HFF-Myc (cell line): ENCODE measurements around the gene SERINC5.

Source experiments
- DNase-seq: peaks from one replicate; pipeline ENCODE4 v3.0.0-alpha.2; 2011; ENCODE audit warnings: low read depth; ENCODE audit errors: extremely low read depth
- H3K4me3 ChIP-seq: replicated peaks from 2 replicates; pipeline ENCODE4 v1.5.1; 2011; ENCODE audit warnings: low read depth, mild to moderate bottlenecking, control low read depth, low read length
- TF ChIP-seq, protein P1 (sequence below): IDR thresholded peaks from 2 replicates; pipeline ENCODE4 v1.5.1; 2012; ENCODE audit warnings: mild to moderate bottlenecking, low read depth, low read length, control low read depth; ENCODE audit errors: missing control alignments

Gene SERINC5

DNA sequence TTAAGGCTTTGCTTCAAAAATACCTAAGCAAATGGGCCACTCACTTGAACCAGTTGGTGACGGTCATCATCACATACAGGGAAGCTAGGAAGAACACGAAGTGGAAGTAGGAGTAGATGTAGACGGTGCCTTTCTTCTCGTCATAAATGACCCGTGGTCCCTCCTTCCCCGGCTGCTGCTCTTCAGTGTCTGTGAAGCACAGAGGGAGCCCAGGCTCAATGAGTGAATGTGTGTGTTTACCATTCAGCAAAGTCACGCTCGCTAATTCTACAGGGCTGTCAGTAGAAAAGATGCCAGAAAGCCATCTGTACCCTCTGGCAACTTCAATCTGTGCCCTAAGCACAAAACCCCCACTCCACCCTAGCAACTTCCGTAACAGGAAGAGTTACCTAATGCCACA is 109.8 kb downstream of the SERINC5 start:
- TF ChIP-seq, protein P1, sequence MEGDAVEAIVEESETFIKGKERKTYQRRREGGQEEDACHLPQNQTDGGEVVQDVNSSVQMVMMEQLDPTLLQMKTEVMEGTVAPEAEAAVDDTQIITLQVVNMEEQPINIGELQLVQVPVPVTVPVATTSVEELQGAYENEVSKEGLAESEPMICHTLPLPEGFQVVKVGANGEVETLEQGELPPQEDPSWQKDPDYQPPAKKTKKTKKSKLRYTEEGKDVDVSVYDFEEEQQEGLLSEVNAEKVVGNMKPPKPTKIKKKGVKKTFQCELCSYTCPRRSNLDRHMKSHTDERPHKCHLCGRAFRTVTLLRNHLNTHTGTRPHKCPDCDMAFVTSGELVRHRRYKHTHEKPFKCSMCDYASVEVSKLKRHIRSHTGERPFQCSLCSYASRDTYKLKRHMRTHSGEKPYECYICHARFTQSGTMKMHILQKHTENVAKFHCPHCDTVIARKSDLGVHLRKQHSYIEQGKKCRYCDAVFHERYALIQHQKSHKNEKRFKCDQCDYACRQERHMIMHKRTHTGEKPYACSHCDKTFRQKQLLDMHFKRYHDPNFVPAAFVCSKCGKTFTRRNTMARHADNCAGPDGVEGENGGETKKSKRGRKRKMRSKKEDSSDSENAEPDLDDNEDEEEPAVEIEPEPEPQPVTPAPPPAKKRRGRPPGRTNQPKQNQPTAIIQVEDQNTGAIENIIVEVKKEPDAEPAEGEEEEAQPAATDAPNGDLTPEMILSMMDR = no peak
- no peak for DNase-seq
- H3K4me3 ChIP-seq = no peak overlapping the region

DNA sequence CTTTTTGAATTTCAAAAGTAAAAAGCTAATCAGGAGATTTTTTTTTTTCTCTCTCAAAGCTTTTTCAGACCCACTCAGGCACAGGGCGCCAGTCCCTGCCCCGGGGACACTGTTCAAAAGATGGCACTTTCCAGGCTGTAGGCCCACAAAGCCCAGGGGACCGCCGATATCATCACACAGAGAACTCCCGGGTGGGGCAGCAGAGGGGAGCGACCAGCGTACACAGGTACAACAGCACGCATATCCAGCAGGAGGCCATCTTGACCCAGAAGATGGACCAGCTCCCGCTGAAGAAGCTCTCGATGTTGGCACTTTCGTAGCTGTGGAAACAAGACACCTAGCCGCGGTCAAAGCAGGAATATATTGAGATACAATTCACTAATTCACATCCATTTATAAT is 112.4 kb downstream of the SERINC5 start:
- DNase-seq = no peak
- H3K4me3 ChIP-seq = no peak overlapping the region
- TF ChIP-seq, protein P1 = no peak

DNA sequence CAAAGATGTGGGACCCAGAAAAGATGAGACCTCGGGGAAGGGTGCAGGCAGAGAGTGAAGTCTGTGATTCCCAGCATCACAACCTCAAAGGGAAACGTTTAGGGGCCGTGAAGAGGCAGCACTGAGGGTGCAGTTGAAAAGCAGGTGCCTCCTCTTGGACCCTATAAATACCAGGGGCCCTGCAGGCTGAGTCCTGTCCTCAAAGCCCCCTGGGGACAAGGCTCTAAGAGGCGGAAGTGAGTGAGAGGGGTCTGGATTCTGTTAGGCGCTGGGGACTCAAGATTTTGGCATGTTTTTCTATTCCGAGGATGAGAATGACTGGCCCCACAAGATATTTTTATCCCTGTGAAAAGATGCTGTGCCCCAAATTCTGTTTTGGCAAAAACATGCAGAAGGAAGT is 112.9 kb downstream of the SERINC5 start:
- H3K4me3 ChIP-seq = no peak overlapping the region
- DNase-seq = no peak
- TF ChIP-seq, protein P1 = no peak

DNA sequence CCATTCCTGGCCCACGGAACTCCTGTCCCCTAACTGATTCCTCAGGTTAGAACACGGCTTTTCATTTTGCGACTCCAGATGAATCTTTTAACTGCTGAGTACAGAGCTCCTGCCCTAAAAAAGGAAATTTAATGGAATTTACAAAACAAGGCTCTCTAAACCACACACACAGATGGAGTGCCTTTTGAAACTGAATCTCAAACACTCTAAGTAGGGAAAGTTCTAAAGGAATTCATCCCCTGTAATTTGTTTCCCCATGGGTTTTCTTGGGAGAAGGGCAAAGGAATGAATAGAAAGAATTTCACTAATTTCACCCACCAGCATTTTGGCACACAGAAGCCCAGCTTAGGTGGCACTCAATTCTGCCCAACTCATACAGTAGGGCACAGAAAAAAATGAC is 114.2 kb downstream of the SERINC5 start:
- no peak overlapping the region for H3K4me3 ChIP-seq
- TF ChIP-seq, protein P1 = no peak
- no peak for DNase-seq

DNA sequence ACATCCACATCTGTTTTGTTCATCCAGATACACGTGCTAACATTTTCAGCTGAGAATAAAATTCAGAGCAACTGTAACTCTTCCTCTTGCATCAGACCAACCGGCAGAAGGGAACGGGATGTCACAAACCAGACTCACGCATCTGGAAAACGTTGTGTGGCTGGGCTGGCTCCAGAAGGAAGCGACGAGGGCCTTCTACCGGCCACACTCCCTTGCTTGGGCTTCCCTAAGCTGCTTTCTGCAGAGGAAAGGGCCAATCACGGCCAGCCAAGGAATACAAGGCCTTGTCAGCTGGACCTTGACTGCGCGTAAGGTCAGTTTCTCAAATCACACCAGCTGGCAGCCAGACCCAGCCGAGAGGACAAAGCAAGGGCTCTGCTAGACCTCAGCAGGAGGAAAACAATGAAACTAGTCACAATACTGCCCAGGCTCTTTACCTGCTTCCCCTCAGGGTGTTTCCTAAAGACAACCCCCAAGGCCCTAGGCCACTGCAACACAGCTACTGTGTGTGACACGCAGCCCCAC is 114.6 kb downstream of the SERINC5 start:
- peak; percentile 74 for DNase-seq
- TF ChIP-seq, protein P1 = no peak
- no peak overlapping the region for H3K4me3 ChIP-seq

GRCh38 chr5:80140496-80140895 is 115.4 kb downstream of the SERINC5 start:
- H3K4me3 ChIP-seq = no peak overlapping the region
- TF ChIP-seq, protein P1 = no peak
- no peak for DNase-seq

DNA sequence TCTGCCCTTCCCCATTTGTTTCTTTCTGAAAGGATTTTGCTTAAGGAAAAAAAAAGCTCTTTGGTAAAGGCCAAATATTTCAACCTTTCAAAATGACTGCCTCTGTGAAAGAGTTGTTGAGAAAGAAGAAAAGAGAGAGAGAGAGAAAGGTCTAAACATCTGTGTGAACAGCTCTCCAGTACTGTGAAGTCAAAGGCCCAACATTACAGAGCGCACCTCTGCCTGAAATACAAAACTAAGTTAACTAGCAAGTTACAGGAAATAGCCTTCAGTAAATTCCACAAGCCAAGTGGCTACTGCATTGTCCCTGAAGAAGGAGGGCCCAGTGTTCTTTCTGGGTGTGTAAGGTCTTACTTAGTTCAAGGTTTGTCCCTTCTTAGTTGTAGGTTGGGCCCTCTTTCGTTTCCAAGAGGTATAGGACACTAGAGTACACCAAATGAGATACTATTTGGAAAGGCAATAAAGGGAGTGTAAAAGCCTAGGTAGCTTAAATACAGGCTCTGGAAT is 116.3 kb downstream of the SERINC5 start:
- TF ChIP-seq, protein P1 = no peak
- DNase-seq = no peak
- no peak overlapping the region for H3K4me3 ChIP-seq
